Liver (tissue), 9 donors: ENCODE measurements around the gene AP3S1. TPM values are rescaled to one million over a fixed set of nuclear protein-coding genes. Genes with fewer than 3 reads are reported as not detected.

Experiments used
- DNase-seq: peaks from one replicate; pipeline ENCODE4 v3.0.0-alpha.2; 2017; ENCODE audit warnings: low spot score
- H3K27ac ChIP-seq, 2 donors: one replicate each; pipeline ENCODE4 v1.7.0; 2013; ENCODE audit warnings: inconsistent platforms in 2 of 2, low read length in 2 of 2, control low read depth in 1 of 2, low read depth in 1 of 2, mild to moderate bottlenecking in 1 of 2
- H3K27me3 ChIP-seq, 4 donors: one replicate each; pipeline versions ENCODE4 v1.6.1 to v1.7.0; 2013; ENCODE audit warnings: low read length in 3 of 4, inconsistent platforms in 1 of 4, mild to moderate bottlenecking in 1 of 4, moderate library complexity in 1 of 4; ENCODE audit not compliant: control insufficient read depth in 4 of 4, insufficient read depth in 4 of 4
- H3K36me3 ChIP-seq, 4 donors: one replicate each; pipeline versions ENCODE4 v1.6.1 to v1.7.0; 2013; ENCODE audit warnings: low read length in 3 of 4, mild to moderate bottlenecking in 3 of 4, low read depth in 1 of 4, moderate library complexity in 1 of 4; ENCODE audit not compliant: control insufficient read depth in 4 of 4, insufficient read depth in 3 of 4
- H3K4me1 ChIP-seq, 4 donors: one replicate each; pipeline versions ENCODE4 v1.6.1 to v1.7.0; 2013; ENCODE audit warnings: low read length in 3 of 4, mild to moderate bottlenecking in 3 of 4, moderate library complexity in 1 of 4; ENCODE audit not compliant: control insufficient read depth in 4 of 4, insufficient read depth in 4 of 4
- H3K4me3 ChIP-seq, 3 donors: one replicate each; pipeline versions ENCODE4 v1.6.1 to v1.7.0; 2013; ENCODE audit warnings: low read length in 3 of 3, control low read depth in 1 of 3, low read depth in 1 of 3, mild to moderate bottlenecking in 1 of 3
- H3K9ac ChIP-seq, 2 donors: one replicate each; pipeline ENCODE4 v1.7.0; 2013; ENCODE audit warnings: low read length in 2 of 2, mild to moderate bottlenecking in 2 of 2, moderate library complexity in 2 of 2, control low read depth in 1 of 2, low read depth in 1 of 2
- H3K9me3 ChIP-seq, 4 donors: one replicate each; pipeline versions ENCODE4 v1.6.1 to v1.7.0; 2013; ENCODE audit warnings: low read length in 3 of 4; ENCODE audit not compliant: control insufficient read depth in 4 of 4
- ATF3 ChIP-seq: IDR thresholded peaks from 2 replicates; pipeline ENCODE4 v1.6.1; 2016; ENCODE audit warnings: antibody characterized with exemption
- CTCF ChIP-seq: fragments of 150-350 bp; IDR thresholded peaks from 2 replicates; pipeline ENCODE4 v1.5.1; 2017; ENCODE audit warnings: improper control_type of control experiment, low read depth, low read length; ENCODE audit not compliant: missing input control
- EGR1 ChIP-seq, 2 donors: IDR thresholded peaks; 2 replicates each; pipeline ENCODE4 v1.6.1; 2016 to 2018; ENCODE audit warnings: antibody characterized with exemption in 2 of 2, low read depth in 2 of 2
- FOXA1 ChIP-seq: IDR thresholded peaks from 2 replicates; pipeline ENCODE4 v1.6.1; 2016; ENCODE audit warnings: antibody characterized with exemption
- FOXA2 ChIP-seq: IDR thresholded peaks from 2 replicates; pipeline ENCODE4 v1.6.1; 2016; ENCODE audit warnings: antibody characterized with exemption
- GABPA ChIP-seq, 2 donors: IDR thresholded peaks in 1 of 2; conservative IDR thresholded peaks in 1 of 2; 2 replicates each; pipeline ENCODE4 v1.6.1; 2016; ENCODE audit warnings: antibody characterized with exemption in 2 of 2, mild to moderate bottlenecking in 1 of 2, moderate library complexity in 1 of 2
- HNF4A ChIP-seq, 2 donors: conservative IDR thresholded peaks; 2 replicates each; pipeline ENCODE4 v1.6.1; 2016; ENCODE audit warnings: antibody characterized with exemption in 2 of 2, mild to moderate bottlenecking in 2 of 2
- HNF4G ChIP-seq: IDR thresholded peaks from 2 replicates; pipeline ENCODE4 v1.6.1; 2016; ENCODE audit warnings: antibody characterized with exemption
- NR2F2 ChIP-seq: IDR thresholded peaks from 2 replicates; pipeline ENCODE4 v1.6.1; 2016; ENCODE audit warnings: antibody characterized with exemption
- RAD21 ChIP-seq, 2 donors: IDR thresholded peaks; 2 replicates each; pipeline ENCODE4 v1.6.1; 2016; ENCODE audit warnings: antibody characterized with exemption in 2 of 2, mild to moderate bottlenecking in 2 of 2
- REST ChIP-seq: IDR thresholded peaks from 2 replicates; pipeline ENCODE4 v1.6.1; 2016; ENCODE audit warnings: antibody characterized with exemption, mild to moderate bottlenecking
- SP1 ChIP-seq: IDR thresholded peaks from 2 replicates; pipeline ENCODE4 v1.6.1; 2018; ENCODE audit warnings: antibody characterized with exemption, mild to moderate bottlenecking
- YY1 ChIP-seq: IDR thresholded peaks from 2 replicates; pipeline ENCODE4 v1.6.1; 2016; ENCODE audit warnings: antibody characterized with exemption, mild to moderate bottlenecking
- ZBTB33 ChIP-seq: IDR thresholded peaks from 2 replicates; pipeline ENCODE4 v1.6.1; 2016; ENCODE audit warnings: antibody characterized with exemption
- WGBS: extraction: QIAGEN DNeasy Blood & Tissue Kit; methylation state at CpG from one replicate; pipeline ENCODE4 v1.1.7; 2013; 5-methylcytosine and 5-hydroxymethylcytosine counted together
- polyA plus RNA-seq, 2 donors: library from polyadenylated mRNA; stranded (reverse) in 1 of 2; unstranded in 1 of 2; fragments of 200-250 nt in 1 of 2; fragments of >200 nt in 1 of 2; fragmentation: Nextera tagmentation in 1 of 2; extraction: Ambion mirVana in 1 of 2; gene quantifications; one replicate each; pipeline versions ENCODE4 v1.2.1 to v1.2.3, GENCODE V29; 2013 to 2015
- total RNA-seq, 2 donors: library from RNA; depleted of rRNA; stranded (reverse); fragments of >200 nt; gene quantifications; one replicate each; pipeline ENCODE4 v1.2.3, GENCODE V29; 2014
- donor health status: healthy.
- donor health status: healthy.
- donor health status: healthy.
- donor health status: healthy.
- donor health status: healthy.

AP3S1 gene
- total and polyA plus RNA-seq, 4 donors = 32.7 to 52.7 (median 40.9) TPM

- no peak for DNase-seq
- Histone ChIP-seq H3K4me1 (peaks cover 2 to 56% (median 23%) of the 10 kb centered on the region in 4 donors), H3K4me3 (no peak overlapping the region), H3K9ac (no peak overlapping the region), H3K27ac (peak overlapping the region in 1 of 2 donors; percentile 42), H3K36me3 (peaks cover 3 to 45% (median 17%) of the 10 kb centered on the region in 4 donors), H3K27me3 (no peaks in the 10 kb centered on the region), H3K9me3 (no peaks in the 10 kb centered on the region)
- TF ChIP-seq EGR1 (IDR thresholded peaks at IDR 0.05; ENCODE audit: low read depth in 2 of 2) (no peak), RAD21 (IDR thresholded peaks at IDR 0.05) (no peak), HNF4A (conservative IDR thresholded peaks at IDR 0.05) (no peak), ATF3 (no peak), CTCF (no peak), SP1 (no peak), FOXA1 (no peak), GABPA (IDR thresholded peaks at IDR 0.05 in 1 of 2, conservative IDR thresholded peaks at IDR 0.05 in 1 of 2) (no peak)
Observed at GRCh38 chr5:115811406-115811805, 30.3 kb upstream of the AP3S1 start.

- Histone ChIP-seq H3K9ac (peak overlapping the region in 1 of 2 donors; percentile 20), H3K4me1 (peaks cover 2 to 48% (median 23%) of the 10 kb centered on the region in 4 donors), H3K27ac (no peak overlapping the region), H3K9me3 (no peaks in the 10 kb centered on the region), H3K27me3 (no peaks in the 10 kb centered on the region), H3K36me3 (peaks cover 3 to 41% (median 15%) of the 10 kb centered on the region in 4 donors), H3K4me3 (no peak overlapping the region)
- WGBS = 28% methylated on average over 1 of the region's 1 CpG
- TF ChIP-seq NR2F2 = no peak
- TF ChIP-seq RAD21 (IDR thresholded peaks at IDR 0.05) = no peak
- TF ChIP-seq FOXA2 = no peak
- no peak for TF ChIP-seq HNF4A (conservative IDR thresholded peaks at IDR 0.05)
- TF ChIP-seq EGR1 (IDR thresholded peaks at IDR 0.05; ENCODE audit: low read depth in 2 of 2) = no peak
- TF ChIP-seq HNF4G = no peak
- TF ChIP-seq REST = no peak
- TF ChIP-seq YY1 = no peak
- TF ChIP-seq ZBTB33 = no peak
- DNase-seq = no peak
Observed at GRCh38 chr5:115812372-115812771, 29.4 kb upstream of the AP3S1 start.
